Measurements from ENCODE around the gene CAND1. TPM values are rescaled to one million over a fixed set of nuclear protein-coding genes. Genes with fewer than 3 reads are reported as not detected.

CAND1 gene
- total and polyA plus RNA-seq, 8 donors = 11.6 to 175 (median 32.1) TPM

DNA sequence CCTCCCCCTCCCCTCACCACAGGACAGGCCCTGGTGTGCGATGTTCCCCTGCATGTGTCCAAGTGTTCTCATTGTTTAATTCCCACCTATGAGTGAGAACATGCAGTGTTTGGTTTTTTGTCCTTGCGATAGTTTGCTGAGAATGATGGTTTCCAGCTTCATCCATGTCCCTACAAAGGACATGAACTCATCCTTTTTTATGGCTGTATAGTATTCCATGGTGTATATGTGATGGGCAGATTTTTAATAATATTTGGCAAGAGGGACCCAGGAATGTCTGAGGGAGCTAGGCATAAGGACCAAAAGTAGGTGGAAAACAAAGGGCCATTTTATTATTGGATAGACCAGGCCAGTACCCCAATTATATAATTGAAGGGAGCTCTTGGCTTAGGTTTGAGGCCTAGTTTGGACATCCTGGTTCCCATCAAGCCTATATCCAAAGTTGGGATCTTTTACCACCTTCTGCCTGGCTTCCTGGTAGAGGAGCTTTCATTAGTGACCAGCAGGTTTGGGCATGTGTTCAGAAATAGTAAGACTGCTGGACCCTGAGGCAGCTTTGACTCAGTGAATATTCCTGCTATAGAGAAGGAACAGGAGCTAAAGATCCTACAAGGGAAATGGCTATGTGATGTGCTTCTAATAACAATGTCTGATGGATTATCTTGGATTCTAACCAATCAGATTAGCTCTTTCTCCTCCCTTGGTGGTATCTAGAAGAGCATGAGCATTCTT is 76.0 kb downstream of the CAND1 start:
- intact Hi-C loops (cut with DNase I; ENCODE audit: low total_unique reads) = no loop called here

DNA sequence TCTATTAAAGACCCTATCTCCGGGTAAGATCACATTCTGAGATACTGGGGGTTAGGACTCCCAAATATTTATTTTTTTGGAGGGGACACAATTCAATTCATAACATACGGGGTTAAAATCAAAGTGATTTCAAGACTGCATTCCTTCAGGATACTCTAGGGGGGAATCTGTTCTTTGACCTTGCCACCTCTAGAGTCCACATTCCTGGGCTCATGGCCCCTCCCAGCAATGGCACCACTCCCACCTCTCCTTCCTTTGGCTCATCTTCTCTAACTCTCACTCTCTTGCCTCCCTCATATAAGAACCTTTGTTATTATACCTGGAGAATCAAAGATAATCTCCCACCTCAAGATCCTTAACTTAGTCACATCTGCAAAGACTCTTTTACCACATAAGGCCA is 79.5 kb downstream of the CAND1 start:
- intact Hi-C loops (cut with DNase I; ENCODE audit: low total_unique reads) = no loop called here
- no peaks in the 10 kb centered on the region for H3K36me3 ChIP-seq
- H3K27me3 ChIP-seq = no peaks in the 10 kb centered on the region
- no peak for DNase-seq
- TF ChIP-seq POLR2A (IDR thresholded peaks at IDR 0.05) (no peak), POLR2AphosphoS5 (IDR thresholded peaks at IDR 0.05) (no peak), EP300 (IDR thresholded peaks at IDR 0.05) (no peak)
- TF ChIP-seq, protein P1, sequence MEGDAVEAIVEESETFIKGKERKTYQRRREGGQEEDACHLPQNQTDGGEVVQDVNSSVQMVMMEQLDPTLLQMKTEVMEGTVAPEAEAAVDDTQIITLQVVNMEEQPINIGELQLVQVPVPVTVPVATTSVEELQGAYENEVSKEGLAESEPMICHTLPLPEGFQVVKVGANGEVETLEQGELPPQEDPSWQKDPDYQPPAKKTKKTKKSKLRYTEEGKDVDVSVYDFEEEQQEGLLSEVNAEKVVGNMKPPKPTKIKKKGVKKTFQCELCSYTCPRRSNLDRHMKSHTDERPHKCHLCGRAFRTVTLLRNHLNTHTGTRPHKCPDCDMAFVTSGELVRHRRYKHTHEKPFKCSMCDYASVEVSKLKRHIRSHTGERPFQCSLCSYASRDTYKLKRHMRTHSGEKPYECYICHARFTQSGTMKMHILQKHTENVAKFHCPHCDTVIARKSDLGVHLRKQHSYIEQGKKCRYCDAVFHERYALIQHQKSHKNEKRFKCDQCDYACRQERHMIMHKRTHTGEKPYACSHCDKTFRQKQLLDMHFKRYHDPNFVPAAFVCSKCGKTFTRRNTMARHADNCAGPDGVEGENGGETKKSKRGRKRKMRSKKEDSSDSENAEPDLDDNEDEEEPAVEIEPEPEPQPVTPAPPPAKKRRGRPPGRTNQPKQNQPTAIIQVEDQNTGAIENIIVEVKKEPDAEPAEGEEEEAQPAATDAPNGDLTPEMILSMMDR (IDR thresholded peaks at IDR 0.05) = no peak
- H3K4me1 ChIP-seq = no peaks in the 10 kb centered on the region
- 49 to 70% (median 62%) methylated on average over 2 of the region's 2 CpGs for WGBS, 5 donors
- no peak overlapping the region for H3K27ac ChIP-seq
- no peak overlapping the region for H3K4me3 ChIP-seq
- peaks cover 0 to 6% (median 0%) of the 10 kb centered on the region in 4 donors for H3K9me3 ChIP-seq

More for the DNA sequence above, 76.0 kb downstream of the CAND1 start:
- peaks cover 0 to 6% (median 0%) of the 10 kb centered on the region in 4 donors for H3K9me3 ChIP-seq
- no peaks in the 10 kb centered on the region for H3K36me3 ChIP-seq
- no peaks in the 10 kb centered on the region for H3K27me3 ChIP-seq
- no peak for DNase-seq
- H3K27ac ChIP-seq = no peak overlapping the region
- no peak overlapping the region for H3K4me3 ChIP-seq
- WGBS, 5 donors = 91 to 100% (median 99%) methylated on average over 2 of the region's 2 CpGs
- TF ChIP-seq EP300 (IDR thresholded peaks at IDR 0.05) (no peak), POLR2AphosphoS5 (IDR thresholded peaks at IDR 0.05) (no peak), POLR2A (IDR thresholded peaks at IDR 0.05) (no peak)
- TF ChIP-seq, protein P1 (IDR thresholded peaks at IDR 0.05) = no peak
- no peaks in the 10 kb centered on the region for H3K4me1 ChIP-seq

DNA sequence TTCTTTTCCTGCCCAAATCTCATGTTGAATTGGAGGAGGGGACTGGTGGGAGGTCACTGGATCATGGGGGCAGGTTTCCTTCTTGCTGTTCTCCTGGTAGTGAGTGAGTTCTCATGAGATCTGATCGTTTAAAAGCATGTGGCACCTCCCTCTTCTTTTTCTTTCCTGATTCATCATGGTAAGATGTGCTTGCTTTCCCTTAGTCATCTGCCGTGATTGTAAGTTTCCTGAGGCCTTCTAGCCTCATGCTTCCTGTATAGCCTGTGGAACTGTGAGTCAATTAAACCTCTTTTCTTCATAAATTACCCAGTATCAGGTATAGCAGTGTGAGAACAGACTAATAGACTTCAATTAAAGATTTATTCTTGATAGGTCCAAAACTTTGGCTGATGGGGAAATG is 83.5 kb downstream of the CAND1 start:
- TF ChIP-seq POLR2AphosphoS5 (IDR thresholded peaks at IDR 0.05) (no peak), EP300 (IDR thresholded peaks at IDR 0.05) (no peak), POLR2A (IDR thresholded peaks at IDR 0.05) (no peak)
- TF ChIP-seq, protein P1 (IDR thresholded peaks at IDR 0.05) = no peak
- Histone ChIP-seq H3K4me1 (peaks cover 0 to 32% (median 8%) of the 10 kb centered on the region in 4 donors), H3K27me3 (no peaks in the 10 kb centered on the region), H3K9me3 (no peaks in the 10 kb centered on the region), H3K27ac (no peak overlapping the region), H3K4me3 (no peak overlapping the region), H3K36me3 (no peaks in the 10 kb centered on the region)
- WGBS, 5 donors = 48 to 68% (median 67%) methylated on average over 2 of the region's 2 CpGs
- no peak for DNase-seq
- intact Hi-C loops (cut with DNase I; ENCODE audit: low total_unique reads) = no loop called here

DNA sequence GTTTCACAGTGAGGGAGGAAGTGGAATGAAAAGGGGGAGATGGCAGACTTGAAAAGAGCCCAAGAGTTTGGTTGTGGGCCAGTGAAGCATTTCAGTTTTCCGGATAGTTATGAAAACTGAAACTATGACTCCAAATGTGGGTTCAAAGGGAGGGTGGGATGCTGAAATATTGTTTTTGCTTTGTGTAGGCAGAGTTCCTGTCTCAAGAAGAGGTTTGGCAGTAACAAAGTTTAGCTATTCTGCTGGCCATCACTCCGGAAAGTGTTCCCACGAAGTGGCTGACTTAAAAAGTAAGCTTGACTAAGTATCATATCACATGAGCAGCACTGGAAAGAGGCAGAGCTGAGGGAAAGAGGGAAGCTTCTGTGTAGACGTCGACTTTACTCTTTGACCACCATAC is 85.2 kb downstream of the CAND1 start:
- no peaks in the 10 kb centered on the region for H3K9me3 ChIP-seq
- peak in 1 of 2 donors; percentile 23 for DNase-seq
- 41 to 55% (median 48%) methylated on average over 5 of the region's 5 CpGs for WGBS, 5 donors
- H3K27me3 ChIP-seq = no peaks in the 10 kb centered on the region
- H3K4me1 ChIP-seq = peaks cover 0 to 32% (median 8%) of the 10 kb centered on the region in 4 donors
- intact Hi-C loops (cut with DNase I; ENCODE audit: low total_unique reads) = loop anchor here (2.0 kb wide), 1 partner anchor 590 kb away; no protein-coding TSS in a partner anchor
- H3K36me3 ChIP-seq = no peaks in the 10 kb centered on the region
- no peak overlapping the region for H3K4me3 ChIP-seq
- no peak overlapping the region for H3K27ac ChIP-seq
- TF ChIP-seq POLR2A (IDR thresholded peaks at IDR 0.05) (no peak), POLR2AphosphoS5 (IDR thresholded peaks at IDR 0.05) (no peak), EP300 (IDR thresholded peaks at IDR 0.05) (no peak)
- TF ChIP-seq, protein P1 (IDR thresholded peaks at IDR 0.05) = no peak
